ENCODE results near the gene EIF3K.

DNA sequence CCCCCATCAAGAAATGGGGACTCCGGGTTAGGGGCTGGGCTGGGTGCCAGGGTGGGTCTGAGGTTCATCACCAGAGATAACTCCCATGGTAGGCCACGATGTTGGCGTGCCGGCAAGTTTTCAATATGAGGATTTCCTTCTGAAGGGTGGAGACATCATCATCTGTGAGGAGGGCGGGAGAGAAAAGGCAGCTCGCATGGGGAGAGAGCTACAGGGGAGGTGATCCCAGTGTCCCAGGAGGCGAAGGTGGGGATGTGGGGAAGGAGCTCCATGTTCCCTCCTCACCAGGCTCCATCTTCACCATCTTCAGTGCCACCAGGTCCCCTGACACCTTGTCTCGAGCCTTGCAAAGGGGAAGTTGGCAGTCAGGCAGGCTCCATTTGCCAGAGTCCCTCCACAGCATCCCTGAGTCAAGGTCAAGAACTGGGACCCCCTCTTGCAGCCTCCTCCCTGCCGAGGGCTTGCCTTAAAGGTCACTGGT is 1.7 kb upstream of the EIF3K start:
- TF ChIP-seq, protein P1, sequence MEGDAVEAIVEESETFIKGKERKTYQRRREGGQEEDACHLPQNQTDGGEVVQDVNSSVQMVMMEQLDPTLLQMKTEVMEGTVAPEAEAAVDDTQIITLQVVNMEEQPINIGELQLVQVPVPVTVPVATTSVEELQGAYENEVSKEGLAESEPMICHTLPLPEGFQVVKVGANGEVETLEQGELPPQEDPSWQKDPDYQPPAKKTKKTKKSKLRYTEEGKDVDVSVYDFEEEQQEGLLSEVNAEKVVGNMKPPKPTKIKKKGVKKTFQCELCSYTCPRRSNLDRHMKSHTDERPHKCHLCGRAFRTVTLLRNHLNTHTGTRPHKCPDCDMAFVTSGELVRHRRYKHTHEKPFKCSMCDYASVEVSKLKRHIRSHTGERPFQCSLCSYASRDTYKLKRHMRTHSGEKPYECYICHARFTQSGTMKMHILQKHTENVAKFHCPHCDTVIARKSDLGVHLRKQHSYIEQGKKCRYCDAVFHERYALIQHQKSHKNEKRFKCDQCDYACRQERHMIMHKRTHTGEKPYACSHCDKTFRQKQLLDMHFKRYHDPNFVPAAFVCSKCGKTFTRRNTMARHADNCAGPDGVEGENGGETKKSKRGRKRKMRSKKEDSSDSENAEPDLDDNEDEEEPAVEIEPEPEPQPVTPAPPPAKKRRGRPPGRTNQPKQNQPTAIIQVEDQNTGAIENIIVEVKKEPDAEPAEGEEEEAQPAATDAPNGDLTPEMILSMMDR (IDR thresholded peaks at IDR 0.05) = no peak
- TF ChIP-seq POLR2A (IDR thresholded peaks at IDR 0.05) = no peak
